Measurements from ENCODE around the gene MCOLN2. TPM values are rescaled to one million over a fixed set of nuclear protein-coding genes. Genes with fewer than 3 reads are reported as not detected.
"Not testable (repeated sequence)": the region's sequence is repeated elsewhere in the genome, so short reads cannot be mapped to it uniquely, and the experiment has no call there.

MCOLN2 gene
- total RNA-seq, 8 experiments from 2014 or later, result 0.13 to 2.5 (median 0.36) TPM; not detected in 1

DNA sequence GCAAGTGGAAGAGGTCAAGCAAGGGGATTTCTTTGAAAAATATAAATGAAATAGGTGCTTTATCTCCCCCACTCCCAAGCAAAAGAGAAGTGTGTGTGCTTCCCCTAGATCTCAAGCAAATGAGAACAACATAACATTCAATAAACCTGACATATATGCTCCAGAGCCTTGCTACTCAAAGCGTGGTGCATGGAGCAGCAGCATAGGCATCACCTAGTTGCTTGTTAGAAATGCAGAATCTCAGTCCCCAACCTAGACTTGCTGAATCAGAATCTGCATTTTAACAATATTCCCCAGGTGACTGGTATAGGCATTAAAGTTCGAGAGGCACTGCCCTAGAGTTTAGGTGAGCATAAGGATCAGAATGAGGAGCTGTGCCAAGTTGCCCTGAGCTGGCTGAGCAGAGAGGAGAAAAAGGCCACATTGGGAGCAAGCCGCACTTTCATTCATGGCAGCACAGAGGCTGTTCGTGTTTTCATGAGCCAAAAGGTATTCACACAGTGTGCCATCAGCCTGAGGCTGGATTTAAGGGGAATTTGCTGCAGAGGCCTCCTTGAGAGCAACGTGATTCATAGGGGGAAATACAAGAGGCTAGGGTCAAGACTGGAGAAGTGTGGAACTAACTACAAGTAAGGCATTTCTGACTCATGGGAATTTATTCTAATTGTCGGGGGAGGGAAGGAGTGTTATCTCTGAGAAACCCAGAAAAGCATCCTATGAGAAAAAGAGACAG lies 89.7 kb downstream of the MCOLN2 start:
- no peak overlapping the region for H3K4me3 ChIP-seq
- no peak for ATAC-seq (replicated peaks in 6 of 8)
- no peaks in the 10 kb centered on the region for H3K4me1 ChIP-seq (replicated peaks in 1 of 2)
- H3K27ac ChIP-seq, result no peak overlapping the region
- in situ Hi-C loops (cut with MboI; ENCODE audit: low pct_unique_long_range_greater_than_20kb in 2 of 9, low sequenced_read_pairs in 9 of 9, unreplicated experiment in 9 of 9), result no loop called here
- 59 to 100% (median 78%) methylated on average over 1 to 6 of the region's 6 CpGs; no CpG with 5 or more reads in 2 of the 10 experiments for WGBS, 10 experiments

DNA sequence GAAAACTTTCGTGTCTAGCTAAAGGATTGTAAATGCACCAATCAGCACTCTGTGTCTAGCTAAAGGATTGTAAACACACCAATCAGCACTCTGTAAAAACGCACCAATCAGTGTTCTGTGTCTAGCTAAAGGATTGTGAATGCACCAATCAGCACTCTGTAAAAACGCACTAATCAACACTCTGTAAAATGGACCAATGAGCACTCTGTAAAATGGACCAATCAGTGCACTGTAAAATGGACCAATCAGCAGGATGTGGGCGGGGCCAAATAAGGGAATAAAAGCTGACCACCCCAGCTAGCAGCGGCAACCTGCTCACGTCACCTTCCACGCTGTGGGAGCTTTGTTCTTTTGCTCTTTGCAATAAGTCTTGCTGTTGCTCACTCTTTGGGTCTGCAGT lies 94.2 kb downstream of the MCOLN2 start:
- H3K4me1 ChIP-seq (replicated peaks in 1 of 2); in situ Hi-C loops (cut with MboI; ENCODE audit: low pct_unique_long_range_greater_than_20kb in 2 of 9, low sequenced_read_pairs in 9 of 9, unreplicated experiment in 9 of 9); H3K27ac ChIP-seq; H3K4me3 ChIP-seq; ATAC-seq (replicated peaks in 6 of 8): not testable (repeated sequence)
- WGBS, 10 experiments, result 53 to 100% (median 82%) methylated on average over 1 to 7 of the region's 7 CpGs; no CpG with 5 or more reads in 1 of the 10 experiments

DNA sequence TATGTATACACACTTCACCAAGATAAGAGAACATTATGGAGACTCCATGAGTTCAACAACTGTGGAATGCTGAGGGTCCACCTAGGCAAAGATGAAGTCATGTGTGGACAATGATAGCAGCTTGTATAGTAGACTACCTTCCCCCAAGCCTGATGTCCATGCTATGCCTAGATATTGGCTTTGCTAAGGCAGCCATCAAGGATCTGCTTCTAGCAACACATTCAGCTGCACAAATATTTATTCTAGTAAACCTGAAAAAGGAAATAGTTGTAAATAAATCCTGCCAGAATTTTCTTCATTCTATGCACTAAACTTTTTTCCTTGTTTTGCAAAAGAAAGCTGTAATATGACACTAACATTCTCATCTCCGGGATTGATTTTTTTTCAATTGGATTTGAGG lies 96.9 kb downstream of the MCOLN2 start:
- H3K4me1 ChIP-seq (replicated peaks in 1 of 2), result no peaks in the 10 kb centered on the region
- in situ Hi-C loops (cut with MboI; ENCODE audit: low pct_unique_long_range_greater_than_20kb in 2 of 9, low sequenced_read_pairs in 9 of 9, unreplicated experiment in 9 of 9), result no loop called here
- 0 to 100% (median 64%) methylated on average over 1 of the region's 1 CpG; no CpG with 5 or more reads in 1 of the 10 experiments for WGBS, 10 experiments
- H3K27ac ChIP-seq, result no peak overlapping the region
- no peak overlapping the region for H3K4me3 ChIP-seq
- no peak for ATAC-seq (replicated peaks in 6 of 8)

DNA sequence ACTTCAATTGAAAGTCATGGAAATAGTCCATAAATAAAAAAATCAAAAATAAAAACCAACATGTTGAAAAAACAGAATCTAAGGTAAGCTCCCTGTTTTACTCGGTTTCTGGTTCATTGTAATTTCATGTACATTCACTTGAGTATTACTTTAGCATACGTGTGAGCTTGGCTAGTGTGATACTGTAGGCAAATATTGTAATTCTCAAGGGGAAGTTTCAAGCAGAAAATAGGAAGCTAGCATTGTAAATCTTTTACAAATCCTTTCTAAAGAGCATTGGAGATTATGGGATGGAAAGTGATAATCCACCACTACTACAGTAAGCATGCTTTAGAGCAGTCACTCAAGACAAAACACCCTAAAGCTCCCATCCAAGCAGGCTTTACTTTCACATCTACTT lies 100.6 kb downstream of the MCOLN2 start:
- ATAC-seq (replicated peaks in 6 of 8), result no peak
- no peak overlapping the region for H3K27ac ChIP-seq
- 15 to 100% (median 88%) methylated on average over 1 to 2 of the region's 2 CpGs for WGBS, 10 experiments
- H3K4me1 ChIP-seq (replicated peaks in 1 of 2), result peaks cover 0 to 3% of the 10 kb centered on the region in 2 donors
- in situ Hi-C loops (cut with MboI; ENCODE audit: low pct_unique_long_range_greater_than_20kb in 2 of 9, low sequenced_read_pairs in 9 of 9, unreplicated experiment in 9 of 9), result no loop called here
- no peak overlapping the region for H3K4me3 ChIP-seq

DNA sequence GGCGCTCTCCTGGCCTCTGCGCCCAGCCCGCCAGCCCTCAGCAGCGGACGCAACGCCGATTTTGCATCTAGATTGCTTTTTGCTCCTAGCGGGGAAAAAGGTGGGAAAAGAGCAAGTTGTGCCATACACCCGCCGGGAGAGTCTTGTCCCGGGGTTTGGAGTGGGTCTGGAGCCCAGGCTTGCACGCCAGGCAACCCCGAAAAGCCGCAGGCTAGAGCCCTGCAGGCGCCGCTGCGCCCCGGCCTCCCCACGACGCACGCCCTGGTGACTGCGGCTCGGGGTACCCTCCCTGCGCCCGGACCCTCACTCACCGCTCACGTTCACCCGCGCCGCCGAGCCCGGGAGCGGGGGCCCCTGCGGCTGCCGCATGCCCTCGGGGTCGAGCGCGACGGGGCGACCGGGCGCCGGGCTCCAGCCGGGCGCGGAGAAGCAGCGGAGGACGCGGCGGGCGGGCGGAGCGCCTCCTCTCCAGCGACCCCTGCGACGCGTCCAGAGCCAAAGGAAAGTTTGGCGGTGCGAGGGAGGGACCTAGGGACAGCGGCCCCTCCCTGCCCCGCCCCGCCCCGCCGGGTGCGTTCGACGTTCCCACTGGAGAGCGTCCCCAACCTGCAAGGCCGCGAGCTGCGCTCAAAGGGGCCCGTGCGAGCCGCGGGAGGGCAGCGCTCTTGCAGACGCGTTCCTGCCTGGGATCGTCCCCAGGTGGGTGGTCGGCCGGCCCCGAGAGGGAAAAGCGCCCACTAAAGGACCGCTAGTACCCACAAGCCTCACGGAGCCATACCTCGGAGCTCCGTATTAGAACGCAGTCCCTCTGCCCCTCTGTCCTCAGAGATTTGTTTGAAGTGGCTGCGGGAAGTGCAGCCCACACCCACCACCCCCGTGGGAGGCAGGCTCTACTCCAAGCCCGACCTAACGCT lies 104.0 kb downstream of the MCOLN2 start, which contains the start of gene LPAR3:
Gene LPAR3, minus strand, starts transcription at position 502 of the 914 bp plus-strand sequence. CDS start 27,086 bp downstream, outside the sequence.
- Histone ChIP-seq H3K4me1 (replicated peaks in 1 of 2) (peaks cover 0 to 3% of the 10 kb centered on the region in 2 donors), H3K27ac (no peak within 1 kb of the TSS), H3K4me3 (peak within 1 kb of the TSS; percentile 34 to 41 (median 36))
- peak in 6 of 8 experiments; percentile 67 to 93 (median 80) for ATAC-seq (replicated peaks in 6 of 8)
- 0 to 20% (median 3%) methylated on average over 1 to 23 of the region's 93 CpGs; no CpG with 5 or more reads in 5 of the 10 experiments for WGBS, 10 experiments
- in situ Hi-C loops (cut with MboI; ENCODE audit: low pct_unique_long_range_greater_than_20kb in 2 of 9, low sequenced_read_pairs in 9 of 9, unreplicated experiment in 9 of 9), result no loop called here

DNA sequence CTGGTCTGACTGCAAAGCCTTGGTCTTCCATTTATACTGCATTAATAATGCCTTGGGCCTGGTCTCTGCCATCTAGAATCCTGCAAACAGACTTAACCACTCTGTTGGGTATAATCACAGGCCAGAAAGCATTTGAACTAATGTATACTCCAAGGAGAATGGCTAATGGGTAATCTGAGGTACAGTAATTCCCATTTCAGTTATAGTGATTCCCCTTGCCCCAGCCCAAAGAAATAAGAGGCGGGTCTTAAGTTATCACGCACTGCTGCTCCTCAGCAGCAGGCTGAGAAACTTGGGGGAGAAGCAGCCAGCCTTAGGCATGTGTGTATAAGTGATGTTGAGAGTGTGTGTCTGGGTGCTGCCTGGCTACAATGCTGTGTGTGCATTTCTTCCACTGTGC lies 106.3 kb downstream of the MCOLN2 start:
- H3K27ac ChIP-seq, result no peak overlapping the region
- in situ Hi-C loops (cut with MboI; ENCODE audit: low pct_unique_long_range_greater_than_20kb in 2 of 9, low sequenced_read_pairs in 9 of 9, unreplicated experiment in 9 of 9), result no loop called here
- WGBS, 10 experiments, result 50 to 100% (median 94%) methylated on average over 1 to 2 of the region's 2 CpGs; no CpG with 5 or more reads in 3 of the 10 experiments
- ATAC-seq (replicated peaks in 6 of 8), result no peak
- H3K4me1 ChIP-seq (replicated peaks in 1 of 2), result peaks cover 0 to 3% of the 10 kb centered on the region in 2 donors
- H3K4me3 ChIP-seq, result no peak overlapping the region

DNA sequence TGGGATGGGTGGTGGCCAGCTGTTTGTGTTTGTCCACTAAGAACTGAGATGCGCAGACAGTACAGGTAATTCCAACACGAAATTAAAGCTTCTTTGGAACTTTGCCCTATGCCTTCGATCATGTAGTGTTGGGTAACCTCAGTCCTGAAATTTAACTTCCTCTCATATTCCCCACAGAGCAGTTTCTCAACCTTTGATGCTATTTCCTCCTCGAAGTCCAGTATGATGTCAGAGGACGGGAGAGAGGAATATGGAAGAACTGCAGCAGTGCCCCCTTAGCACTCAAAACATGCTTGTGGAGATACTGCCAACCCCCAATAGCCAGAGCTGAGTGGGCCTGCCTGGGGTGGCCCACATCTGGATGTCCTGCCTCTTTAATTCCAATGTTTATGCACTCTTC lies 107.5 kb downstream of the MCOLN2 start:
- Histone ChIP-seq H3K27ac (no peak overlapping the region), H3K4me3 (no peak overlapping the region), H3K4me1 (replicated peaks in 1 of 2) (peaks cover 0 to 3% of the 10 kb centered on the region in 2 donors)
- in situ Hi-C loops (cut with MboI; ENCODE audit: low pct_unique_long_range_greater_than_20kb in 2 of 9, low sequenced_read_pairs in 9 of 9, unreplicated experiment in 9 of 9), result no loop called here
- no peak for ATAC-seq (replicated peaks in 6 of 8)
- WGBS, 10 experiments, result 29 to 100% (median 67%) methylated on average over 1 to 5 of the region's 5 CpGs; no CpG with 5 or more reads in 1 of the 10 experiments

DNA sequence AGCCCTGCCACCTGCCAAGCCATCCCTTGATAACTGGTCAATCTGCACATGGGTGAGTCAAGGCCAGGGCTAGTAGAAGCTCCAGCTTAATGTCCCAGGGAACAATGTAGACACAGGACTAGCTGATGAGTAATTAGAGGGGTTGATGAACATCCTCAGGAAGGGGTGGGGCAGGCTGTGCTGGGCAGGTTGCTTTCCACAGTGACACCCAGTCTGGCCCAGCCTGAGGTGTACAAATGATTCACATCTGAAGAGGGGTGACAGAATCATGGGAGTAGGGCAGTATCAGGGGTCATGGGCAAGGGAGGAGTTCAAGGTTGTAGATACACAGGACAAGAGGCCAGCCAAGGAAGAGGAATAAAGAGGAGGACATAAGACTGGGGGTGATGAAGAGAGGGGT lies 108.2 kb downstream of the MCOLN2 start:
- Histone ChIP-seq H3K27ac (no peak overlapping the region), H3K4me1 (replicated peaks in 1 of 2) (peaks cover 0 to 3% of the 10 kb centered on the region in 2 donors), H3K4me3 (no peak overlapping the region)
- in situ Hi-C loops (cut with MboI; ENCODE audit: low pct_unique_long_range_greater_than_20kb in 2 of 9, low sequenced_read_pairs in 9 of 9, unreplicated experiment in 9 of 9), result no loop called here
- ATAC-seq (replicated peaks in 6 of 8), result no peak

DNA sequence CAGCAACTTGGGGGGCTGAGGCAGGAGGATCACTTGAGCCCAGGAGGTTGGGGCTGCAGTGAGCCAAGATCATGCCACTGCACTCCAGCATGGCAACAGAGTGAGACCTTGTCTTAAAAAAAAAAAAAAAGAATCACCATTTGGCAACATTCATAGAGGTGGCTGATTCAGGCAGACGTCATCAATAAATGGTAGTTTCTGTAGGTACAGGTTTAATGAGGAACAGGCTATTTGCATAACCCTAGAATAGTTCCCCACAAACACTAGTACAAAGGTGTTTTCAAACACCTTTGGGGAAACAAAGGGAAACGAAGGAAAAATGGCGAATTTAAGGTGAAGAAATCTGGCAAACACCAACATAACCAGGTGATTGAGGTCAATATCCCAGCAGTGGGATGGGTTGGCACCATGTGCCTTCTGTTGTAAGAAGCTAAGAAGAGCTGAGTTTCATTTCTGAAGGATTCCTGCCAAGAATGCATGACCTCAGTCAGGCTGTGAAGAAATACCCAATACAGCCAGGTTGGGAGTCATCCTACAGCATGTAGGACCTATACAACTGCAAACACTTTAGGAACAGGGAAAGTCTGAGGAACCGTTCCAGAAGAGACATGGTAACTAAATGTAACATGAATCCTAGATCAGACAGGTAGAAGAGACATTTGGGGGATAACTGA lies 109.5 kb downstream of the MCOLN2 start:
- 33 to 98% (median 70%) methylated on average over 1 to 4 of the region's 4 CpGs for WGBS, 10 experiments
- in situ Hi-C loops (cut with MboI; ENCODE audit: low pct_unique_long_range_greater_than_20kb in 2 of 9, low sequenced_read_pairs in 9 of 9, unreplicated experiment in 9 of 9), result no loop called here

DNA sequence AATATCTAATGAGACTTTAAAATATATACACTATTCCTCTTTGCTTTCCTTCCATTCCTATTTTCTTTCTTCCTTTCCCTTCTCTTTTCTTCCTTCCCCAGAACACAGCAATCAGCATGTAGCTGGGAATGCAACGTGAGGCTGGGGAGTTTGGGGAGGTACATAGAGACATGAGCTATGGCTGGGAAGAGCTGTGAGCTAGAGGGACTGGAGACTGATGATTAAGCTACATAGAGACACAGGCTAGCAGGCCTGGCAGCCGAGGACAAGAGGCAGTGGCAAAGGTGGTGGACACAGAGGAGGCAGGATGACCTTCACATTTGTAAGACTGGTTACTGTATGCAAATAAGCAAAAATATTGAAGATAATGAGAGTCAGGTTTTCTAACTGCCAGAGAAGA lies 111.4 kb downstream of the MCOLN2 start:
- in situ Hi-C loops (cut with MboI; ENCODE audit: low pct_unique_long_range_greater_than_20kb in 2 of 9, low sequenced_read_pairs in 9 of 9, unreplicated experiment in 9 of 9), result no loop called here
- ATAC-seq (replicated peaks in 6 of 8), result no peak
- H3K4me3 ChIP-seq, result no peak overlapping the region
- WGBS, 10 experiments, result 9 to 84% (median 70%) methylated on average over 1 to 2 of the region's 2 CpGs; no CpG with 5 or more reads in 2 of the 10 experiments
- no peaks in the 10 kb centered on the region for H3K4me1 ChIP-seq (replicated peaks in 1 of 2)
- no peak overlapping the region for H3K27ac ChIP-seq

More for the DNA sequence above, 109.5 kb downstream of the MCOLN2 start:
- no peak for ATAC-seq (replicated peaks in 6 of 8)
- Histone ChIP-seq H3K27ac (no peak overlapping the region), H3K4me3 (no peak overlapping the region), H3K4me1 (replicated peaks in 1 of 2) (peaks cover 0 to 2% of the 10 kb centered on the region in 2 donors)

DNA sequence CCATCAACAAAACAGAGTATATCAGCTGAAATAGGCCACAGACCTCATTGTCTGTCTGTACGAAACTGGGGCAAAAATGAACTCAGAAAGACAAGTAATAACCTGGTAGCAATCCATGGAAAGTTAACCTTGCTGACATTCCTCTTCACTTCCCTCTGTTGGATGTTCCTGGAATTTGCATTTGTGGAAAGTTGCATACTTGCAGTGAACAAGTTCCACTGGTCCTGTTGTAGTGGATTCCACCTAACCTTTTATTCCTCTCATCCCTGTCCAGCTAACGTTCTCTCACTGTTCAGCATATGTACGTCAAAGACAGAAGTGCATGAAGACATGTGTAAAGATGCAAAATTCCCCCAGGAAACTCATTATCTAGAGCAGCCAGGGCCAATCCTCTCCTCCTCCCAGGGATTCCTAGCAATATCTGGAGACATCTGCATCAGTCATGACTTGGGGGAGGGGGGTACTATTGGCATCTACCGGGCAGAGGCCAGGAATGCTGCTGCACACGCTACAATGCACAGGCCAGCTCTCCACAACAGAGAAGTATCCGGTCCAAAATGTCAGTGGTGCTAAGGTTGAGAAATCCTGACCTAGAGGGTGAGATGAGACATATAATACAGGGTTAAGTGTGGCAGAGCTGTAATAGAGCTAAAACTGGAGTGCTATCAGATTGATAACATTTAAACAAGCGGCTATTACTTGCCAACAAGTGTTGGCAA lies 112.1 kb downstream of the MCOLN2 start:
- WGBS, 10 experiments, result 33 to 100% (median 72%) methylated on average over 1 to 7 of the region's 7 CpGs; no CpG with 5 or more reads in 1 of the 10 experiments
- in situ Hi-C loops (cut with MboI; ENCODE audit: low pct_unique_long_range_greater_than_20kb in 2 of 9, low sequenced_read_pairs in 9 of 9, unreplicated experiment in 9 of 9), result no loop called here
- Histone ChIP-seq H3K4me3 (no peak overlapping the region), H3K27ac (no peak overlapping the region), H3K4me1 (replicated peaks in 1 of 2) (no peaks in the 10 kb centered on the region)
- peak in 1 of 8 experiments; percentile 25 for ATAC-seq (replicated peaks in 6 of 8)

DNA sequence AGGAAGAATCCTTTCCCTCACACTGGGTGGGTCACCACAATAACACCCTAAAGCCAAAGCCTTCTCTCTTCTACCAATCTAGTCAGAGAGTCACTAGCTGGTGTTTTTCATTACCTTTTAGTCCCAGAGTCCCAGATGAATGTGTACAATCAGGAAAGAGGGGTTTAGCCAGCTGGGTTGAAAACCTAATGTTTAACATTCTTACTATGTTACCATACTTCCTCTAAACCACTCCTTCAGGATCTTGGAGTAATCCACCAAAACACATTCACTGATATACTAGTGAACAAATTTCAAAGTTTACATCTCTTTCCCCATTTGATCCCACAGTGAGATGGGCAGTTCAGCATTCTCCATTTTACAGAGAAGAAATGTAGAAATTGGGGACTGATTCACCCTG lies 113.6 kb downstream of the MCOLN2 start:
- H3K4me1 ChIP-seq (replicated peaks in 1 of 2), result no peaks in the 10 kb centered on the region
- ATAC-seq (replicated peaks in 6 of 8), result no peak
- in situ Hi-C loops (cut with MboI; ENCODE audit: low pct_unique_long_range_greater_than_20kb in 2 of 9, low sequenced_read_pairs in 9 of 9, unreplicated experiment in 9 of 9), result no loop called here
- H3K4me3 ChIP-seq, result no peak overlapping the region
- H3K27ac ChIP-seq, result no peak overlapping the region
